Measurements from ENCODE around the gene PRKCB. TPM values are rescaled to one million over a fixed set of nuclear protein-coding genes. Genes with fewer than 3 reads are reported as not detected.

Gene PRKCB
- total RNA-seq, 1 experiment from 2014 or later: 0.89 TPM

GRCh38 chr16:24009098-24009497 is 173.3 kb downstream of the PRKCB start:
- H3K4me2 ChIP-seq (ENCODE audit: low read length): no peak overlapping the region
- H2AFZ ChIP-seq (ENCODE audit: low read depth, low read length, poor library complexity, severe bottlenecking): no peak overlapping the region
- H3K4me1 ChIP-seq (ENCODE audit: control insufficient read depth in 1 of 2, insufficient read depth in 2 of 2, low read length in 2 of 2): no peaks in the 10 kb centered on the region
- no peak overlapping the region for H3K27ac ChIP-seq (ENCODE audit: low read depth, low read length)
- no peak overlapping the region for H3K4me3 ChIP-seq (replicated peaks in 1 of 2; ENCODE audit: low read depth in 1 of 2, low read length in 2 of 2)
- CTCF ChIA-PET: interaction anchor here (1.4 to 2.2 kb wide), 3 partner anchors 8 to 204 kb away, joined by 9 to 12 read pairs (median 12); no protein-coding TSS in a partner anchor
- POLR2A ChIA-PET: no interaction called here
- RAD21 ChIA-PET (ENCODE audit: low non-redundant PET in 1 of 2, low total read pairs in 2 of 2, uncharacterized antibody in 2 of 2, unreplicated experiment in 2 of 2): interaction anchor here in 1 of 2 experiments (1.2 kb wide), 1 partner anchor 205 kb away, joined by 3 read pairs; no protein-coding TSS in a partner anchor
- no peaks in the 10 kb centered on the region for H3K9me2 ChIP-seq (ENCODE audit: insufficient read depth)
- H3K9ac ChIP-seq (ENCODE audit: low read length): no peak overlapping the region
- DNase-seq (ENCODE audit: low read depth, low spot score) (no peak), ATAC-seq (no peak)
- H3K36me3 ChIP-seq (ENCODE audit: control insufficient read depth in 1 of 2, insufficient read depth in 2 of 2, low read length in 2 of 2): no peaks in the 10 kb centered on the region
- no peaks in the 10 kb centered on the region for H4K20me1 ChIP-seq (ENCODE audit: insufficient read depth)
- BruUV-seq (replicated peaks): no TSS peak
- H3K79me2 ChIP-seq (ENCODE audit: insufficient read depth, low read length): no peaks in the 10 kb centered on the region
- peaks cover 35% of the 10 kb centered on the region for H3K27me3 ChIP-seq (ENCODE audit: insufficient read depth, low read length)
- intact Hi-C loops (cut with micrococcal nuclease): no loop called here
- TF ChIP-seq RAD21 (IDR thresholded peaks at IDR 0.05; ENCODE audit: low read depth) (no peak), TCF7L2 (IDR thresholded peaks at IDR 0.05; ENCODE audit: borderline replicate concordance, extremely low read depth, insufficient read depth, insufficient read length) (no peak), REST (IDR thresholded peaks at IDR 0.05; ENCODE audit: low read depth) (no peak), EZH2 (IDR thresholded peaks at IDR 0.05) (no peak), JUND (IDR thresholded peaks at IDR 0.05) (no peak), POLR2A (IDR thresholded peaks at IDR 0.05; ENCODE audit: borderline replicate concordance, extremely low read depth, insufficient read depth, insufficient read length) (no peak), ZNF274 (IDR thresholded peaks at IDR 0.05; ENCODE audit: low read depth, low read length) (no peak), POLR2AphosphoS5 (IDR thresholded peaks at IDR 0.05; ENCODE audit: low read depth, low read length) (no peak), ATF3 (IDR thresholded peaks at IDR 0.05) (no peak)
- no peaks in the 10 kb centered on the region for H3K9me3 ChIP-seq (ENCODE audit: control insufficient read depth in 1 of 2, insufficient read depth in 1 of 2, low read depth in 1 of 2, low read length in 2 of 2)

Data from HCT116 (cell line).